ENCODE measurements around the gene CRABP1. TPM values are rescaled to one million over a fixed set of nuclear protein-coding genes. Genes with fewer than 3 reads are reported as not detected.

CRABP1 gene
- total and polyA plus RNA-seq, 10 of the 15 experiments (the other 5 are each of a cell fraction or from before 2014, with no cell fraction given): 0.21 to 0.41 TPM; not detected in 8

DNA sequence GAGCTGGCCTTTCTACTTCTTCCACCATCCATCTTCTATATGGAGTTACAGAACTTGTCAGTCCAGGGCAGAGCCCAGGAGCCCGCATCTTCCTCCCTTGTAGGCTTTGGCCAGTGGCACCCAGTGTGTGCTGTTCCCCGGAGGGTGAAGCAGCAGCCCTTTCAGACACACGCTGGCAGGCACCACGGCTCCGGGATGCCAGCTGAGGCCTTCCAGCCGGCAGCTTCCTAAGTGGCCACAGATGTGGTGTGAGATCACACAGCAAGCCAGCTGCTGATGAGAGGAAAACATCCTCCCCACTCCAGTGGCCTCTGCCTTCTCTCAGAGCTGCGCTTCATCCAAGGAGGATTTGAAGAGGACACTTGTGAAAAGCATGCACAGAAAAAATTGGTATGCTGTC, 24.1 kb downstream of the CRABP1 start:
- DNase-seq (ENCODE audit: low read depth, low spot score) (no peak), ATAC-seq (no peak), FAIRE-seq (no peak)
- H2AFZ ChIP-seq (ENCODE audit: control insufficient read depth, low read depth, low read length): no peak overlapping the region
- no peak overlapping the region for H3K27ac ChIP-seq (ENCODE audit: control insufficient read depth, insufficient read depth)
- ChIA-PET POLR2A (no interaction called here), SMC1A (ENCODE audit: uncharacterized antibody, unreplicated experiment) (interaction anchor here (0.6 kb wide), 1 partner anchor 51 kb away, joined by 3 read pairs; no protein-coding TSS in a partner anchor), RAD21 (ENCODE audit: unreplicated experiment) (no interaction called here), CTCF (no interaction called here)
- intact Hi-C loops (cut with micrococcal nuclease; ENCODE audit: unreplicated experiment): no loop called here
- no peaks in the 10 kb centered on the region for H3K36me3 ChIP-seq (ENCODE audit: control insufficient read depth in 2 of 2, insufficient read depth in 2 of 2, low read length in 1 of 2)
- H3K79me2 ChIP-seq (ENCODE audit: control insufficient read depth, insufficient read depth, low read length): no peaks in the 10 kb centered on the region
- no peak overlapping the region for H3K4me2 ChIP-seq (ENCODE audit: control insufficient read depth, insufficient read depth)
- no peaks in the 10 kb centered on the region for H3K4me1 ChIP-seq (ENCODE audit: control insufficient read depth, insufficient read depth, low read length)
- no peak overlapping the region for H3K4me3 ChIP-seq
- H3K9ac ChIP-seq (ENCODE audit: control insufficient read depth, insufficient read depth, low read length): no peak overlapping the region
- no peaks in the 10 kb centered on the region for H4K20me1 ChIP-seq (ENCODE audit: control insufficient read depth, insufficient read depth)
- no TSS peak for BruUV-seq (replicated peaks)
- no peaks in the 10 kb centered on the region for H3K9me3 ChIP-seq (replicated peaks; ENCODE audit: control insufficient read depth, insufficient read depth, low read length)
- no peaks in the 10 kb centered on the region; a peak in 2 of 4 replicates for H3K27me3 ChIP-seq (replicated peaks in 1 of 2; ENCODE audit: control insufficient read depth in 2 of 2, insufficient read depth in 2 of 2, low read length in 1 of 2)
- 35% methylated on average over 7 of the region's 7 CpGs for WGBS (ENCODE audit: insufficient coverage, insufficient replicate concordance, low lambda C conversion rate, missing lambda C conversion rate)
- TF ChIP-seq FOXK2 (IDR thresholded peaks at IDR 0.05) (no peak), TCF7 (IDR thresholded peaks at IDR 0.05; ENCODE audit: borderline replicate concordance) (no peak)
- TF ChIP-seq, protein P1, sequence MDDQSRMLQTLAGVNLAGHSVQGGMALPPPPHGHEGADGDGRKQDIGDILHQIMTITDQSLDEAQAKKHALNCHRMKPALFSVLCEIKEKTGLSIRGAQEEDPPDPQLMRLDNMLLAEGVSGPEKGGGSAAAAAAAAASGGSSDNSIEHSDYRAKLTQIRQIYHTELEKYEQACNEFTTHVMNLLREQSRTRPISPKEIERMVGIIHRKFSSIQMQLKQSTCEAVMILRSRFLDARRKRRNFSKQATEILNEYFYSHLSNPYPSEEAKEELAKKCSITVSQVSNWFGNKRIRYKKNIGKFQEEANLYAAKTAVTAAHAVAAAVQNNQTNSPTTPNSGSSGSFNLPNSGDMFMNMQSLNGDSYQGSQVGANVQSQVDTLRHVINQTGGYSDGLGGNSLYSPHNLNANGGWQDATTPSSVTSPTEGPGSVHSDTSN (IDR thresholded peaks at IDR 0.05; ENCODE audit: insufficient replicate concordance, low read depth, low read length): no peak
- in situ Hi-C loops (cut with MboI): no loop called here

DNA sequence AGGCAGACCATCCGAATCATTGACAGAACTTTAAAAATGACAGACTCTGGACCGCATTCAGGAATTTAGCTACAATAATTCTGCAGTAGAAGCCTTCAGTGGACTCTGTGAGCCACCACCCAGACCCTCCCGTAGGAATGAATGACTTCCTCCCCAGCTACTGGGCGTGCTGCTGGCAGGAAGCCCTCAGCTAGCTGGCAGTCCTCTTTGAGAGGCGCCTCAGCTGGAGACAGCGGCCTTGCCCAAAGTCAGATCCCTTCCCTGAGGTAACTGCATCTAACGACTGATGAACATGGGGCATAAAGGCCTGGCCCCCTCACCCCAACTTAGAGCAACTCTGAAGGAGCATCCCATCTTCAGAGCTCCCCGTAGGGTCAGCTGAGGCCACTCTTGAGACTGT, 25.8 kb downstream of the CRABP1 start:
- Histone ChIP-seq H3K9me3 (replicated peaks; ENCODE audit: control insufficient read depth, insufficient read depth, low read length) (no peaks in the 10 kb centered on the region), H3K36me3 (ENCODE audit: control insufficient read depth in 2 of 2, insufficient read depth in 2 of 2, low read length in 1 of 2) (no peaks in the 10 kb centered on the region), H3K79me2 (ENCODE audit: control insufficient read depth, insufficient read depth, low read length) (no peaks in the 10 kb centered on the region), H3K4me2 (ENCODE audit: control insufficient read depth, insufficient read depth) (no peak overlapping the region), H2AFZ (ENCODE audit: control insufficient read depth, low read depth, low read length) (no peak overlapping the region), H3K4me3 (no peak overlapping the region), H3K27ac (ENCODE audit: control insufficient read depth, insufficient read depth) (no peak overlapping the region), H3K4me1 (ENCODE audit: control insufficient read depth, insufficient read depth, low read length) (no peaks in the 10 kb centered on the region), H3K27me3 (replicated peaks in 1 of 2; ENCODE audit: control insufficient read depth in 2 of 2, insufficient read depth in 2 of 2, low read length in 1 of 2) (no peaks in the 10 kb centered on the region; a peak in 2 of 4 replicates), H3K9ac (ENCODE audit: control insufficient read depth, insufficient read depth, low read length) (no peak overlapping the region), H4K20me1 (ENCODE audit: control insufficient read depth, insufficient read depth) (no peaks in the 10 kb centered on the region)
- intact Hi-C loops (cut with micrococcal nuclease; ENCODE audit: unreplicated experiment): no loop called here
- no peak for ATAC-seq
- no TSS peak for BruUV-seq (replicated peaks)
- SMC1A ChIA-PET (ENCODE audit: uncharacterized antibody, unreplicated experiment): interaction anchor here (1.0 to 1.1 kb wide), 2 partner anchors 49 to 52 kb away, joined by 3 read pairs; no protein-coding TSS in a partner anchor
- RAD21 ChIA-PET (ENCODE audit: unreplicated experiment): no interaction called here
- no peak for FAIRE-seq
- WGBS (ENCODE audit: insufficient coverage, insufficient replicate concordance, low lambda C conversion rate, missing lambda C conversion rate): 15% methylated on average over 8 of the region's 8 CpGs
- POLR2A ChIA-PET: interaction anchor here (0.5 kb wide), 1 partner anchor 37 kb away, joined by 6 read pairs; no protein-coding TSS in a partner anchor
- in situ Hi-C loops (cut with MboI): no loop called here
- TF ChIP-seq PAX5 (IDR thresholded peaks at IDR 0.05; ENCODE audit: borderline replicate concordance, low read depth, low read length): no peak
- no peak for TF ChIP-seq JUND (IDR thresholded peaks at IDR 0.05; ENCODE audit: low read depth, low read length)
- TF ChIP-seq, protein P2, sequence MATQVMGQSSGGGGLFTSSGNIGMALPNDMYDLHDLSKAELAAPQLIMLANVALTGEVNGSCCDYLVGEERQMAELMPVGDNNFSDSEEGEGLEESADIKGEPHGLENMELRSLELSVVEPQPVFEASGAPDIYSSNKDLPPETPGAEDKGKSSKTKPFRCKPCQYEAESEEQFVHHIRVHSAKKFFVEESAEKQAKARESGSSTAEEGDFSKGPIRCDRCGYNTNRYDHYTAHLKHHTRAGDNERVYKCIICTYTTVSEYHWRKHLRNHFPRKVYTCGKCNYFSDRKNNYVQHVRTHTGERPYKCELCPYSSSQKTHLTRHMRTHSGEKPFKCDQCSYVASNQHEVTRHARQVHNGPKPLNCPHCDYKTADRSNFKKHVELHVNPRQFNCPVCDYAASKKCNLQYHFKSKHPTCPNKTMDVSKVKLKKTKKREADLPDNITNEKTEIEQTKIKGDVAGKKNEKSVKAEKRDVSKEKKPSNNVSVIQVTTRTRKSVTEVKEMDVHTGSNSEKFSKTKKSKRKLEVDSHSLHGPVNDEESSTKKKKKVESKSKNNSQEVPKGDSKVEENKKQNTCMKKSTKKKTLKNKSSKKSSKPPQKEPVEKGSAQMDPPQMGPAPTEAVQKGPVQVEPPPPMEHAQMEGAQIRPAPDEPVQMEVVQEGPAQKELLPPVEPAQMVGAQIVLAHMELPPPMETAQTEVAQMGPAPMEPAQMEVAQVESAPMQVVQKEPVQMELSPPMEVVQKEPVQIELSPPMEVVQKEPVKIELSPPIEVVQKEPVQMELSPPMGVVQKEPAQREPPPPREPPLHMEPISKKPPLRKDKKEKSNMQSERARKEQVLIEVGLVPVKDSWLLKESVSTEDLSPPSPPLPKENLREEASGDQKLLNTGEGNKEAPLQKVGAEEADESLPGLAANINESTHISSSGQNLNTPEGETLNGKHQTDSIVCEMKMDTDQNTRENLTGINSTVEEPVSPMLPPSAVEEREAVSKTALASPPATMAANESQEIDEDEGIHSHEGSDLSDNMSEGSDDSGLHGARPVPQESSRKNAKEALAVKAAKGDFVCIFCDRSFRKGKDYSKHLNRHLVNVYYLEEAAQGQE (IDR thresholded peaks at IDR 0.05; ENCODE audit: low read depth, low read length): no peak
- TF ChIP-seq CREB1 (IDR thresholded peaks at IDR 0.05; ENCODE audit: low read depth): no peak
- no peak for TF ChIP-seq KLF5 (IDR thresholded peaks at IDR 0.05; ENCODE audit: partially characterized antibody)
- no peak for TF ChIP-seq NRF1 (conservative IDR thresholded peaks at IDR 0.05; ENCODE audit: low read depth, low read length)
- TF ChIP-seq TCF7 (IDR thresholded peaks at IDR 0.05; ENCODE audit: borderline replicate concordance): no peak
- TF ChIP-seq, protein P3, sequence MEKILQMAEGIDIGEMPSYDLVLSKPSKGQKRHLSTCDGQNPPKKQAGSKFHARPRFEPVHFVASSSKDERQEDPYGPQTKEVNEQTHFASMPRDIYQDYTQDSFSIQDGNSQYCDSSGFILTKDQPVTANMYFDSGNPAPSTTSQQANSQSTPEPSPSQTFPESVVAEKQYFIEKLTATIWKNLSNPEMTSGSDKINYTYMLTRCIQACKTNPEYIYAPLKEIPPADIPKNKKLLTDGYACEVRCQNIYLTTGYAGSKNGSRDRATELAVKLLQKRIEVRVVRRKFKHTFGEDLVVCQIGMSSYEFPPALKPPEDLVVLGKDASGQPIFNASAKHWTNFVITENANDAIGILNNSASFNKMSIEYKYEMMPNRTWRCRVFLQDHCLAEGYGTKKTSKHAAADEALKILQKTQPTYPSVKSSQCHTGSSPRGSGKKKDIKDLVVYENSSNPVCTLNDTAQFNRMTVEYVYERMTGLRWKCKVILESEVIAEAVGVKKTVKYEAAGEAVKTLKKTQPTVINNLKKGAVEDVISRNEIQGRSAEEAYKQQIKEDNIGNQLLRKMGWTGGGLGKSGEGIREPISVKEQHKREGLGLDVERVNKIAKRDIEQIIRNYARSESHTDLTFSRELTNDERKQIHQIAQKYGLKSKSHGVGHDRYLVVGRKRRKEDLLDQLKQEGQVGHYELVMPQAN (conservative IDR thresholded peaks at IDR 0.05): no peak
- no peak for TF ChIP-seq POLR2AphosphoS5 (IDR thresholded peaks at IDR 0.05; ENCODE audit: low read length)
- CTCF ChIA-PET: no interaction called here
- DNase-seq (ENCODE audit: low read depth, low spot score): no peak

Measured in GM12878 (cell line).